ENCODE measurements around the gene GAS7. TPM values are rescaled to one million over a fixed set of nuclear protein-coding genes. Genes with fewer than 3 reads are reported as not detected.

The GAS7 gene
- total and polyA plus RNA-seq, 2 of the 13 experiments (the other 11 are each of a cell fraction or from before 2014, with no cell fraction given): 1.0 to 5.2 TPM

- ATAC-seq (no peak), FAIRE-seq (no peak), DNase-seq (ENCODE audit: low spot score) (no peak)
- Histone ChIP-seq H3K36me3 (replicated peaks in 1 of 2; ENCODE audit: control insufficient read depth in 1 of 2, insufficient read depth in 2 of 2, low read length in 2 of 2) (no peaks in the 10 kb centered on the region), H4K20me1 (ENCODE audit: insufficient read depth, low read length) (no peaks in the 10 kb centered on the region), H3K27me3 (ENCODE audit: control insufficient read depth in 1 of 2, insufficient read depth in 2 of 2, low read length in 2 of 2) (peaks cover 0 to 28% of the 10 kb centered on the region in 2 experiments; a peak in 2 of 5 replicates), H3K79me2 (ENCODE audit: insufficient read depth, low read length) (no peaks in the 10 kb centered on the region), H3K4me1 (ENCODE audit: insufficient read depth, low read length) (no peaks in the 10 kb centered on the region), H3K4me2 (ENCODE audit: low read depth, low read length) (no peak overlapping the region), H3K9me3 (ENCODE audit: low read length) (no peaks in the 10 kb centered on the region), H3K4me3 (replicated peaks in 1 of 3; ENCODE audit: insufficient read depth in 1 of 3, low read depth in 2 of 3, low read length in 3 of 3) (no peak overlapping the region), H3K27ac (ENCODE audit: extremely low read length, insufficient read depth, low read length) (no peak overlapping the region), H2AFZ (ENCODE audit: low read length) (no peak overlapping the region), H3K9ac (ENCODE audit: insufficient read depth, low read depth, low read length) (no peak overlapping the region)
- BruUV-seq (replicated peaks): no TSS peak
- no peak for TF ChIP-seq NCOA5 (CRISPR knock-in tag; IDR thresholded peaks at IDR 0.05)
- TF ChIP-seq CEBPB (IDR thresholded peaks at IDR 0.05; ENCODE audit: borderline replicate concordance, low read depth, low read length): no peak
- TF ChIP-seq KDM5B (CRISPR knock-in tag; IDR thresholded peaks at IDR 0.05; ENCODE audit: borderline replicate concordance): no peak
- no peak for TF ChIP-seq HHEX (CRISPR knock-in tag; IDR thresholded peaks at IDR 0.05)
- TF ChIP-seq ZNF282 (IDR thresholded peaks at IDR 0.05; ENCODE audit: partially characterized antibody): no peak
- no peak for TF ChIP-seq ATF7 (IDR thresholded peaks at IDR 0.05)
- TF ChIP-seq ATF7 (CRISPR knock-in tag; IDR thresholded peaks at IDR 0.05): no peak
- no peak for TF ChIP-seq SYNCRIP (IDR thresholded peaks at IDR 0.05; ENCODE audit: insufficient read depth, low read depth, low read length)
- no peak for TF ChIP-seq KLF15 (CRISPR knock-in tag; IDR thresholded peaks at IDR 0.05; ENCODE audit: borderline replicate concordance)
- TF ChIP-seq ZBTB7B (CRISPR knock-in tag; IDR thresholded peaks at IDR 0.05): no peak
- no peak for TF ChIP-seq MZF1 (CRISPR knock-in tag; IDR thresholded peaks at IDR 0.05; ENCODE audit: borderline replicate concordance)
- no peak for TF ChIP-seq ZSCAN5A (CRISPR knock-in tag; IDR thresholded peaks at IDR 0.05; ENCODE audit: borderline replicate concordance)
- TF ChIP-seq BORCS8-MEF2B (CRISPR knock-in tag; IDR thresholded peaks at IDR 0.05): no peak
- TF ChIP-seq MLXIP (CRISPR knock-in tag; IDR thresholded peaks at IDR 0.05; ENCODE audit: borderline replicate concordance): no peak
- in situ Hi-C loops (cut with HindIII; ENCODE audit: extremely low pct_ligation_motif_present, low pct_unique_long_range_greater_than_20kb) (no loop called here), intact Hi-C loops (cut with micrococcal nuclease; ENCODE audit: unreplicated experiment) (no loop called here)
- WGBS (ENCODE audit: low lambda C conversion rate): 16% methylated on average over 11 of the region's 11 CpGs
- ChIA-PET POLR2A (no interaction called here), CTCF (ENCODE audit: low intra/inter-chr PET ratio, low total read pairs) (no interaction called here)
Measured at GRCh38 chr17:10156948-10157607, 41.3 kb downstream of the GAS7 start.
